Epithelial cell of esophagus (primary cell): ENCODE measurements around the gene FAAP20.
"Not testable (repeated sequence)": the region's sequence is repeated elsewhere in the genome, so short reads cannot be mapped to it uniquely, and the experiment has no call there.

Experiments
- DNase-seq: peaks from one replicate; pipeline ENCODE4 v3.0.0; 2010; ENCODE audit warnings: low read depth
- H3K4me3 ChIP-seq: 2 replicates; pipeline ENCODE4 v1.5.1; 2011; ENCODE audit warnings: mild to moderate bottlenecking, low read length, control low read depth
- TF ChIP-seq, protein P1 (sequence below): IDR thresholded peaks from 2 replicates; pipeline ENCODE4 v1.5.1; 2011; ENCODE audit warnings: low read depth, mild to moderate bottlenecking, low read length, control low read depth, inconsistent platforms; ENCODE audit not compliant: insufficient read depth; ENCODE audit errors: missing control alignments

The FAAP20 gene

DNA sequence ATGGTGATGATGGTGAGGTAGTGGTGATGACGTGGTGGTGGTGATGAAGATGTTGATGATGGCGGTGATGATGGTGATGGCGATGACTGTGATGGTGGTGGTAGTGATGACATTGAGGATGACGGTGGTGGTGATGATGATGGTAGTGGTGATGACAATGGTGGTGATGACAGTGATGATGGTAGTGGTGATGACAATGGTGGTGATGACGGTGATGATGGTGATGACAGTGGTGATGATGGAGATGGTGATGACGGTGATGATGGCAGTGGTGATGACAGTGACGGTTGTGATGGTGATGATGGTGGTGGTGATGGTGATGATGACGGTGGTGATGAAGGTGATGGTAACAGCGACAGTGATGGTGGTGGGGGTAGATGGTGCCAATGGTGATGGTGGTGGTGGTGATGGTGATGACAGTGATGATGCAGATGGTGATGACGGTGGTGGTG is 39.4 kb downstream of the FAAP20 start:
- no peak for DNase-seq
- TF ChIP-seq, protein P1, sequence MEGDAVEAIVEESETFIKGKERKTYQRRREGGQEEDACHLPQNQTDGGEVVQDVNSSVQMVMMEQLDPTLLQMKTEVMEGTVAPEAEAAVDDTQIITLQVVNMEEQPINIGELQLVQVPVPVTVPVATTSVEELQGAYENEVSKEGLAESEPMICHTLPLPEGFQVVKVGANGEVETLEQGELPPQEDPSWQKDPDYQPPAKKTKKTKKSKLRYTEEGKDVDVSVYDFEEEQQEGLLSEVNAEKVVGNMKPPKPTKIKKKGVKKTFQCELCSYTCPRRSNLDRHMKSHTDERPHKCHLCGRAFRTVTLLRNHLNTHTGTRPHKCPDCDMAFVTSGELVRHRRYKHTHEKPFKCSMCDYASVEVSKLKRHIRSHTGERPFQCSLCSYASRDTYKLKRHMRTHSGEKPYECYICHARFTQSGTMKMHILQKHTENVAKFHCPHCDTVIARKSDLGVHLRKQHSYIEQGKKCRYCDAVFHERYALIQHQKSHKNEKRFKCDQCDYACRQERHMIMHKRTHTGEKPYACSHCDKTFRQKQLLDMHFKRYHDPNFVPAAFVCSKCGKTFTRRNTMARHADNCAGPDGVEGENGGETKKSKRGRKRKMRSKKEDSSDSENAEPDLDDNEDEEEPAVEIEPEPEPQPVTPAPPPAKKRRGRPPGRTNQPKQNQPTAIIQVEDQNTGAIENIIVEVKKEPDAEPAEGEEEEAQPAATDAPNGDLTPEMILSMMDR: no peak
- no peak overlapping the region for H3K4me3 ChIP-seq

- no peak for DNase-seq
- no peak overlapping the region for H3K4me3 ChIP-seq
- TF ChIP-seq, protein P1: no peak
Observed at GRCh38 chr1:2154022-2154421, 40.5 kb downstream of the FAAP20 start.

- TF ChIP-seq, protein P1: no peak
- DNase-seq: peak; percentile 33
- H3K4me3 ChIP-seq: no peak overlapping the region
Observed at GRCh38 chr1:2152954-2153353, 41.6 kb downstream of the FAAP20 start.

DNA sequence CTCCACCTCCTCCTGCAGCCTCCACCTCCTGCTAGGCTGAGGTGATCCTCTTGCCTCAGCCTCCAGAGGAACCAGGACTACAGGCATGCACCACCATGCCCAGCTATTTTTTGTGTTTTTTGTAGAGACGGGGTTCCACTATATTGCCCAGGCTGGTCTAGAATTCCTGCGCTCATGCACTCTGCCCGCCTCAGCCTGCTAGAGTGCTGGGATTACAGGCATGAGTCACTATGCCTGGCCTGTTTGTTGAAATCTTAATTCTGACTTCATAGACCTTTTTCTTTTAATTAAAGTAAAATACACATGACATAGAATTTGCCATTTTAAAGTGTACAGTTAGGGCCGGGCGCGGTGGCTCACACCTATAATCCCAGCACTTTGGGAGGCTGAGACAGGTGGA is 42.7 kb downstream of the FAAP20 start:
- TF ChIP-seq, protein P1: no peak
- DNase-seq: peak; percentile 24
- H3K4me3 ChIP-seq: no peak overlapping the region

DNA sequence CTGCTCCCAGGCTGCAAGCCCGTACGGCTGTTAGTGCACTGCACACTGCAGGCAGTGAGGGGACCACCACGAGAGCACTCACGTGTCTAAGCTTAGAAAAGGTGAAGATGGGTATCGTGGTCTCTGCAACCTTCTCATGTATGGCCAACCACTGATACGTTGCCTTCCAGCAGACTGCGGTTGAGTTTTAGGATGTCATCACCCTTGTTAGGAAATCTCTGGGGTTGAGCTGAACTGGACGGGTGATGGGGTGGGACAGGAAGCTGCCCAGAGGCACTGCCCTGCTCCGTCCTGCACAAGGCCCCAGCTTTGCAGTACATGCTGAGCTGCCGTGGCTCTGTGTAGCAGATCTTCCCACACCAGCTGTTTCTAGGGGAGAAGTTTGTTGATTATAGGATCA is 43.3 kb downstream of the FAAP20 start:
- H3K4me3 ChIP-seq: no peak overlapping the region
- no peak for DNase-seq
- TF ChIP-seq, protein P1: no peak

DNA sequence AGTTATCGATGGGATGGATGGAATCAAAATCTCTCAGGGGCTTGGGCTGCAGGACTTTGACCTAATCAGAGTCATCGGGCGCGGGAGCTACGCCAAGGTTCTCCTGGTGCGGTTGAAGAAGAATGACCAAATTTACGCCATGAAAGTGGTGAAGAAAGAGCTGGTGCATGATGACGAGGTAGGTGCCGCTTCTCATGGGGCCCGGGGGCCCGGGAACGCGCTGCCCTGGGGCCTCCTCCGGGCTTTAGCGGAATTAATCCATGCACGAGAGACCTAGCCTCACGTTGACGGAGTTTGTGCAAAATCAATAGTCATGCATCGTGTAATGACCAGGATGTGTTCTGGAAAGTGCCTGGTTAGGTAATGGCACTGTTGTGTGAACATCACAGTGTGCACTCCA is 43.8 kb downstream of the FAAP20 start:
- no peak for DNase-seq
- TF ChIP-seq, protein P1: no peak
- H3K4me3 ChIP-seq: no peak overlapping the region

- TF ChIP-seq, protein P1: no peak
- no peak for DNase-seq
- H3K4me3 ChIP-seq: no peak overlapping the region
Observed at GRCh38 chr1:2148691-2149090, 45.9 kb downstream of the FAAP20 start.

DNA sequence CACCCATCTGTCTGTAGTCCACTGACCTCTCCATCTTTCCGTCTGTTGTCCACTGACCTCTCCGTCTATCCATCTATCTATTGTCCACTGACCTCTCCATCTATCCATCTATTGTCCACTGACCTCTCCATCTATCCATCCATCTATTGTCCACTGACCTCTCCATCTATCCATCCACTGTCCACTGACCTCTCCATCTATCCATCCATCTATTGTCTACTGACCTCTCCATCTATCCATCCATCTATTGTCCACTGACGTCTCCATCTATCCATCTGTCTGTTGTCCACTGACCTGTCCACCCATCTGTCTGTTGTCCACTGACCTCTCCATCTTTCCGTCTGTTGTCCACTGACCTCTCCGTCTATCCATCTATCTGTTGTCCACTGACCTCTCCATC is 46.7 kb downstream of the FAAP20 start:
- not testable (repeated sequence) for H3K4me3 ChIP-seq, DNase-seq
